ENCODE results near the gene TFDP3.

DNA sequence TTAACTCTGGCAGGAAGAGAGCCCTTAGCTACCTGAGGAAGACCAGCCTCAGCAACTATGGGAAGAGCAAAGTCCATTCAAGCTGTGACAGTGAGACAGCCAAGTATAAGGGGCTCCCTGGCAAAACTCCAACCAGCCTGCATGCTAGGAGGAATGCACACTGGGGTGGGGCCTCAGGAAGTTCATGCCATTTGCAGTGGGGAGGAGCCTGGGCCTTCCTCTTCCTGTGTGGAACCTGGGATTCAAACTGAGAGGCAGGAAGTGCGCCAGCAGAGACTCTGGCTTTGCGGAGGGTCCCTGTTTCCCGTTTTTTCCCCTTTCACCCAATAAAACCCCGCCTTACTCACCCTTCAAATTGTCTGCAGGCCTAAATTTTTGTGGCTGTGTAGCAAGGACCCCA, 33.0 kb downstream of the TFDP3 start:
- TF ChIP-seq, protein P1, sequence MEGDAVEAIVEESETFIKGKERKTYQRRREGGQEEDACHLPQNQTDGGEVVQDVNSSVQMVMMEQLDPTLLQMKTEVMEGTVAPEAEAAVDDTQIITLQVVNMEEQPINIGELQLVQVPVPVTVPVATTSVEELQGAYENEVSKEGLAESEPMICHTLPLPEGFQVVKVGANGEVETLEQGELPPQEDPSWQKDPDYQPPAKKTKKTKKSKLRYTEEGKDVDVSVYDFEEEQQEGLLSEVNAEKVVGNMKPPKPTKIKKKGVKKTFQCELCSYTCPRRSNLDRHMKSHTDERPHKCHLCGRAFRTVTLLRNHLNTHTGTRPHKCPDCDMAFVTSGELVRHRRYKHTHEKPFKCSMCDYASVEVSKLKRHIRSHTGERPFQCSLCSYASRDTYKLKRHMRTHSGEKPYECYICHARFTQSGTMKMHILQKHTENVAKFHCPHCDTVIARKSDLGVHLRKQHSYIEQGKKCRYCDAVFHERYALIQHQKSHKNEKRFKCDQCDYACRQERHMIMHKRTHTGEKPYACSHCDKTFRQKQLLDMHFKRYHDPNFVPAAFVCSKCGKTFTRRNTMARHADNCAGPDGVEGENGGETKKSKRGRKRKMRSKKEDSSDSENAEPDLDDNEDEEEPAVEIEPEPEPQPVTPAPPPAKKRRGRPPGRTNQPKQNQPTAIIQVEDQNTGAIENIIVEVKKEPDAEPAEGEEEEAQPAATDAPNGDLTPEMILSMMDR (IDR thresholded peaks at IDR 0.05), result no peak
- no peak for TF ChIP-seq ZFX (IDR thresholded peaks at IDR 0.05; ENCODE audit: borderline replicate concordance)

All from 22Rv1 (cell line).